Neural cell (in vitro differentiated cells): ENCODE results near the gene PMM2.

Source experiments
- CTCF ChIP-seq: fragments of 450-650 bp; IDR thresholded peaks from 2 replicates; pipeline ENCODE4 v1.5.1; 2014; ENCODE audit warnings: antibody characterized with exemption, mild to moderate bottlenecking, moderate library complexity; ENCODE audit not compliant: poor library complexity, severe bottlenecking
- POLR2AphosphoS5 ChIP-seq: IDR thresholded peaks from 2 replicates; pipeline ENCODE4 v1.6.1; 2012
- REST ChIP-seq: IDR thresholded peaks from 2 replicates; pipeline ENCODE4 v1.6.1; 2012; ENCODE audit warnings: borderline replicate concordance

GRCh38 chr16:8826278-8826879, 28.7 kb downstream of the PMM2 start:
- TF ChIP-seq REST (no peak), CTCF (no peak), POLR2AphosphoS5 (no peak)
